GM10248 (cell line): ENCODE data around the gene C4BPB.

ENCODE experiments used
- CTCF ChIA-PET: fragments of 300-600 bp; sonication (Branson Sonifier 250); formaldehyde crosslinking; extraction: SDS; loops from one replicate; lab custom pipeline; 2021; ENCODE audit warnings: antibody characterized with exemption; lab: Yijun Ruan, JAX
- POLR2A ChIA-PET: fragments of 350-650 bp; sonication (Branson Sonifier 250); formaldehyde crosslinking; extraction: SDS; loops from one replicate; lab custom pipeline; 2020; ENCODE audit warnings: antibody characterized with exemption; lab: Yijun Ruan, JAX
- DNase-seq: peaks from one replicate; pipeline ENCODE4 v3.0.0; 2012; ENCODE audit errors: extremely low spot score
- CTCF ChIP-seq: IDR thresholded peaks from 2 replicates; pipeline ENCODE4 v1.5.1; 2012; ENCODE audit warnings: mild to moderate bottlenecking, low read depth; ENCODE audit errors: extremely low read depth, missing control alignments, control extremely low read depth

Gene C4BPB

GRCh38 chr1:207071426-207071825, 17.2 kb upstream of the C4BPB start:
- no peak for DNase-seq
- ChIA-PET POLR2A (no interaction called here), CTCF (interaction anchor here (1.0 to 3.5 kb wide), 8 partner anchors 9 to 429 kb away, joined by 3 to 20 read pairs (median 7); partner anchors contain the start of gene PFKFB2)
- no peak for TF ChIP-seq CTCF

- ChIA-PET POLR2A (no interaction called here), CTCF (interaction anchor here (1.2 to 3.5 kb wide), 5 partner anchors 12 to 25 kb away, joined by 3 to 18 read pairs (median 6); partner anchors contain the start of gene PFKFB2)
- TF ChIP-seq CTCF = no peak
- DNase-seq = no peak
These were observed 16.4 kb upstream of the C4BPB start for GRCh38 chr1:207072233-207072632.

- POLR2A ChIA-PET = no interaction called here
- CTCF ChIA-PET = interaction anchor here (0.9 to 3.3 kb wide), 9 partner anchors 10 to 331 kb away, joined by 3 to 16 read pairs (median 4); no protein-coding TSS in a partner anchor
- no peak for DNase-seq
- no peak for TF ChIP-seq CTCF
These were observed 14.5 kb upstream of the C4BPB start for GRCh38 chr1:207073906-207074820.

GRCh38 chr1:207076181-207076955, 12.3 kb upstream of the C4BPB start:
- no peak for DNase-seq
- ChIA-PET CTCF (interaction anchor here (1.0 to 3.3 kb wide), 9 partner anchors 8 to 423 kb away, joined by 3 to 16 read pairs (median 7); partner anchors contain the start of gene PFKFB2), POLR2A (no interaction called here)
- no peak for TF ChIP-seq CTCF

- ChIA-PET POLR2A (no interaction called here), CTCF (interaction anchor here (1.2 to 2.7 kb wide), 6 partner anchors 8 to 423 kb away, joined by 3 to 11 read pairs (median 8); partner anchors contain the start of gene PFKFB2)
- no peak for TF ChIP-seq CTCF
- DNase-seq = no peak
These were observed 11.6 kb upstream of the C4BPB start for GRCh38 chr1:207077012-207077411.
